Measurements from ENCODE around the gene ARHGAP23.
"Not testable (repeated sequence)": the region's sequence is repeated elsewhere in the genome, so short reads cannot be mapped to it uniquely, and the experiment has no call there.

Gene ARHGAP23

GRCh38 chr17:38421171-38421841 lies 7.0 kb upstream of the ARHGAP23 start:
- DNase-seq (ENCODE audit: low read depth), result no peak

GRCh38 chr17:38421871-38422827 lies 6.1 kb upstream of the ARHGAP23 start:
- no peak for DNase-seq (ENCODE audit: low read depth)

GRCh38 chr17:38424297-38424972 lies 3.8 kb upstream of the ARHGAP23 start:
- DNase-seq (ENCODE audit: low read depth), result no peak

- DNase-seq (ENCODE audit: low read depth), result no peak
Observed at GRCh38 chr17:38425031-38425430, 3.2 kb upstream of the ARHGAP23 start.

- no peak for DNase-seq (ENCODE audit: low read depth)
Observed at GRCh38 chr17:38425744-38426143, 2.5 kb upstream of the ARHGAP23 start.

GRCh38 chr17:38426441-38426840 lies 1.8 kb upstream of the ARHGAP23 start:
- no peak for DNase-seq (ENCODE audit: low read depth)

- DNase-seq (ENCODE audit: low read depth), result no peak
Observed at GRCh38 chr17:38427160-38427949, 909 bp upstream of the ARHGAP23 start.

GRCh38 chr17:38428643-38429371 lies 543 bp downstream of the ARHGAP23 start:
- DNase-seq (ENCODE audit: low read depth), result no peak

- DNase-seq (ENCODE audit: low read depth), result no peak
Observed at GRCh38 chr17:38429476-38430100, 1.3 kb downstream of the ARHGAP23 start.

- DNase-seq (ENCODE audit: low read depth), result no peak
Observed at GRCh38 chr17:38430316-38430715, 2.1 kb downstream of the ARHGAP23 start.

- DNase-seq (ENCODE audit: low read depth), result no peak
Observed at GRCh38 chr17:38430822-38431221, 2.6 kb downstream of the ARHGAP23 start.

- DNase-seq (ENCODE audit: low read depth), result no peak
Observed at GRCh38 chr17:38431346-38432145, 3.3 kb downstream of the ARHGAP23 start.

- no peak for DNase-seq (ENCODE audit: low read depth)
Observed at GRCh38 chr17:38434178-38434665, 6.0 kb downstream of the ARHGAP23 start.

GRCh38 chr17:38435795-38436194 lies 7.5 kb downstream of the ARHGAP23 start:
- no peak for DNase-seq (ENCODE audit: low read depth)

- DNase-seq (ENCODE audit: low read depth), result no peak
Observed at GRCh38 chr17:38436386-38436785, 8.1 kb downstream of the ARHGAP23 start.

GRCh38 chr17:38437313-38437712 lies 9.0 kb downstream of the ARHGAP23 start:
- DNase-seq (ENCODE audit: low read depth), result not testable (repeated sequence)

GRCh38 chr17:38439436-38439835 lies 11.2 kb downstream of the ARHGAP23 start:
- no peak for DNase-seq (ENCODE audit: low read depth)

GRCh38 chr17:38440614-38441397 lies 12.5 kb downstream of the ARHGAP23 start:
- no peak for DNase-seq (ENCODE audit: low read depth)

Data from stromal cell of bone marrow (primary cell).